ENCODE data around the gene SLC25A1.

Gene SLC25A1

DNA sequence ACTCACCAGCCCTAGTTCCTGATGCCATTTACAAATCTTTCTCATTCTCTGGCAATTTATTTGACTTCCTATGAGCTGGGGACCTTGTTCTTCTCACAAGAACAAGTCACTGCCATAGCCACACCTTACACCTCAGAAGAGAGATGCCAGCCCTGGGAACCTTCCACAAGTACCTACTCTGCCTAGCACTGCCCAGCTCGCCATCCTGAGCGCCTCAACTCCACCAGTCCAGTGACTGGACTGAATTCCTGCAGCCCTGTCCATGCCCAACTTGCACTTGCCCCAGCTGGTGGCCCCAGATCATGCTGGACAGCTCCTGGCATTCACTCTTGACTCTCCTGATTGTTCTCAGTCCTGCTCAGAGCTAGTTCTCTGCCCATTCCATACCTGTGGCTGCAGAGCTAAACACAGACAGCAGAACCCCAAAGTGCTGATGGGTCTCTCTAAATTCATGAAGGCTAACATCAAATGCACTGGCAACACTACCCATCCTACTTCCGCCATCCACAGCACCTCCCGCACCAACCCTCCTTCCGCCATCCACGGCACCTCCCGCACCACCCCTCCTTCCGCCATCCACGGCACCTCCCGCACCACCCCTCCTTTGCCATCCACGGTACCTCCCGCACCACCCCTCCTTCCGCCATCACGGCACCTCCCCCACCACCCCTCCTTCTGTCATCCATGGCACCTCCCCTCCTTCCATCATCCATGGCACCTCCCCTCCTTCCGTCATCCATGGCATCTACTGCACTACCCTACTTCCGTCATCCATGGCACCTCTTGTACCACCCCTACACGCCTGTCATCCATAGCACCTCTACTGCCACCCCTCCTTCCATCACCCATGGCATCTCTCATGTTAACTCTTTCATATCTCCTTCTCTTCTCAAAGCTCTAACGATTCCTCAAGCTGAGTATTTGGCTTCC, 23.6 kb upstream of the SLC25A1 start:
- TF ChIP-seq, protein P1, sequence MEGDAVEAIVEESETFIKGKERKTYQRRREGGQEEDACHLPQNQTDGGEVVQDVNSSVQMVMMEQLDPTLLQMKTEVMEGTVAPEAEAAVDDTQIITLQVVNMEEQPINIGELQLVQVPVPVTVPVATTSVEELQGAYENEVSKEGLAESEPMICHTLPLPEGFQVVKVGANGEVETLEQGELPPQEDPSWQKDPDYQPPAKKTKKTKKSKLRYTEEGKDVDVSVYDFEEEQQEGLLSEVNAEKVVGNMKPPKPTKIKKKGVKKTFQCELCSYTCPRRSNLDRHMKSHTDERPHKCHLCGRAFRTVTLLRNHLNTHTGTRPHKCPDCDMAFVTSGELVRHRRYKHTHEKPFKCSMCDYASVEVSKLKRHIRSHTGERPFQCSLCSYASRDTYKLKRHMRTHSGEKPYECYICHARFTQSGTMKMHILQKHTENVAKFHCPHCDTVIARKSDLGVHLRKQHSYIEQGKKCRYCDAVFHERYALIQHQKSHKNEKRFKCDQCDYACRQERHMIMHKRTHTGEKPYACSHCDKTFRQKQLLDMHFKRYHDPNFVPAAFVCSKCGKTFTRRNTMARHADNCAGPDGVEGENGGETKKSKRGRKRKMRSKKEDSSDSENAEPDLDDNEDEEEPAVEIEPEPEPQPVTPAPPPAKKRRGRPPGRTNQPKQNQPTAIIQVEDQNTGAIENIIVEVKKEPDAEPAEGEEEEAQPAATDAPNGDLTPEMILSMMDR (conservative IDR thresholded peaks at IDR 0.05; ENCODE audit: control insufficient read depth, insufficient read depth, low read depth, low read length) = no peak
- DNase-seq (ENCODE audit: low read depth) = no peak
- H3K4me3 ChIP-seq (ENCODE audit: control insufficient read depth, low read depth, low read length) = no peak overlapping the region

DNA sequence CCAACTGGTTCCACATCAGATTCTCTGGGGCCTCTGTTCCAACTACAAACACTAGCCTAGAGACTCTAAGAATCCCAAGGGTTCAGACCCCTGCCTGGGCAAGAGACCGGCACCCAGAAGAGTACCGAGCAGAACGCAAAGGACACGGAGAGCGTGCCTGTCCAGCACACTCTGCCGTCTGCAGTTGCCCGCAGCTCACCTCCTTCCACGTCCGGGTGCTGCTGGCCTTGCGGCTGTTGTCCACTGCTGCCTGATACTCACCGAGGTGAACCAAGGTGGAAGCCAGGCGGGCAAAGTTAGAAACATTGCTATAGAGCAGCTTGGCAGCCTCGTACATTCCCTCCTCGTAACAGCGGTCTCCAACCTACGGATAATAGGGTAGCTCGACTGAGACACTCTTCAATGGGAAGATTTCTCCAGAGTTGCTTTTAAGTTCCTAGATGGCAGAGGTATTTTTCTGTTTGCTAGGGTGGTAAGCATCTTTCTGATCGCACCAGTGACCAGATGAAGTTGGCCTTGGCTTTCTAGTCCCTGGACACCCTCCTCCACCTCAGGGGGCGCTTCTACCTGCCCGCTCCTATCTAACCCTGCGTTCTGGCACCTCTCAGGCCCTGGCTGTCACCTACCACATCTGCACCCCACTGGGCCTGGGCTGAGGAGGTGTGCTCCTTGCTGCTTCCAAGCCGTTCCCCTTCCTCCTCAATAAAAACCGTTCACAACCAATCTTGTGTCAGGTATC, 22.8 kb upstream of the SLC25A1 start:
- no peak overlapping the region for H3K4me3 ChIP-seq (ENCODE audit: control insufficient read depth, low read depth, low read length)
- TF ChIP-seq, protein P1 (conservative IDR thresholded peaks at IDR 0.05; ENCODE audit: control insufficient read depth, insufficient read depth, low read depth, low read length) = no peak
- no peak for DNase-seq (ENCODE audit: low read depth)

DNA sequence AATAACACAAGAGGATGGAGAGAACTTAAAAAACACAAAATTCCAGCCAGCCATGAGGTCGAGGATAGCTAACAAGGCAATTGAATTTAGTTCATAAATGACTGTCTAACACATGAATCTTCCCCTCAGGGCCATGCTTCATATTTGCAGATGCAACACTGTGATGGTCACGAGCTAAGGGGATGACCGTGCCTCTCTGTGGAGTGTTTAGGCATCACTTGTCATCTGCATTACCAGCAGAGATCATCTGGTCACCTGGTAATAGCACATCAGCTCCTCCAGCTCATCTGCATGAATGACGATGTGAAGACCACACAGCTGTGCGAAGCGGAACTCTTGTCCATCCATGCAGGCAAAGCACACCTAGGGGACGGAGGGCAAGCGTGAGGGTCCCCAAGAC, 20.9 kb upstream of the SLC25A1 start:
- no peak overlapping the region for H3K4me3 ChIP-seq (ENCODE audit: control insufficient read depth, low read depth, low read length)
- TF ChIP-seq, protein P1 (conservative IDR thresholded peaks at IDR 0.05; ENCODE audit: control insufficient read depth, insufficient read depth, low read depth, low read length) = no peak
- no peak for DNase-seq (ENCODE audit: low read depth)

- no peak for DNase-seq (ENCODE audit: low read depth)
- TF ChIP-seq, protein P1 (conservative IDR thresholded peaks at IDR 0.05; ENCODE audit: control insufficient read depth, insufficient read depth, low read depth, low read length) = no peak
Measured at GRCh38 chr22:19197997-19198865, 19.7 kb upstream of the SLC25A1 start.

GRCh38 chr22:19196841-19197612, 18.5 kb upstream of the SLC25A1 start:
- no peak for DNase-seq (ENCODE audit: low read depth)
- H3K4me3 ChIP-seq (ENCODE audit: control insufficient read depth, low read depth, low read length) = no peak overlapping the region
- TF ChIP-seq, protein P1 (conservative IDR thresholded peaks at IDR 0.05; ENCODE audit: control insufficient read depth, insufficient read depth, low read depth, low read length) = no peak

More at GRCh38 chr22:19197997-19198865, 19.7 kb upstream of the SLC25A1 start:
- H3K4me3 ChIP-seq (ENCODE audit: control insufficient read depth, low read depth, low read length) = no peak overlapping the region

Measured in fibroblast of mammary gland (primary cell).